ENCODE results near the gene SELENOT.

DNA sequence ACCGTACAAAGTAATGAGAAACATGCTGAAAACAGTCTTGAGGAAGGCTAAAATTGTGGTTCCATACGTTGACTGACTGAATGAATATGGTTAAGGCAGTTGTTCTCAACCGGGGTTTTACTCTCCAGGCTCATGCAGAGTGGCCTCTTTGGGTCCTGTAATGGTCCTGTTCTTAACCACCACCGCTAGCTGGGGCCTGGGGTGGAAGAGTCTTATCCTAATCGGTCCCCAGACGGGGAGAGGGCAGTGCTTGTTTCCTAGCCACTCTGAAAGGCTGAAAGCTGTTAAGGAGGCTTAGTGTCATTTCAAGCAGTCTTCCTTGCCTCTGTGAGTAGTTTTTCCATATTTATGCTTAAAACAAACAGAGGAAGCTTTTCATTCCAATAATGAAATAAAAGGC lies 32.0 kb downstream of the SELENOT start:
- no peak for TF ChIP-seq CTCF (conservative IDR thresholded peaks at IDR 0.05 in 1 of 2, IDR thresholded peaks at IDR 0.05 in 1 of 2; ENCODE audit: low read depth in 1 of 2, low read length in 2 of 2)
- TF ChIP-seq EZH2 (IDR thresholded peaks at IDR 0.05; ENCODE audit: low read length, missing control alignments): no peak
